Calu3 (cell line): ENCODE data around the gene GMPS. TPM values are rescaled to one million over a fixed set of nuclear protein-coding genes. Genes with fewer than 3 reads are reported as not detected.

Experiments used
- BruUV-seq: library from RNA; stranded (reverse); fragments of 400-500 nt; replicated peaks from 2 replicates; lab custom pipeline; 2021; lab: Mats Ljungman, UMichigan
- CTCF ChIA-PET: fragments of 300-600 bp; sonication (Branson Sonifier 250); formaldehyde crosslinking; loops from one replicate; lab custom pipeline; 2022; ENCODE audit warnings: antibody characterized with exemption; lab: Charles Lee
- DNase-seq: peaks from one replicate; pipeline ENCODE4 v3.0.0; 2022
- H3K27ac Mint-ChIP-seq: one replicate; pipeline ENCODE4 v1.8.0; 2022; ENCODE audit warnings: mixed read lengths; ENCODE audit not compliant: unreplicated experiment
- H3K27me3 Mint-ChIP-seq: one replicate; pipeline ENCODE4 v1.8.0; 2022; ENCODE audit warnings: mixed read lengths; ENCODE audit not compliant: unreplicated experiment
- H3K36me3 Mint-ChIP-seq: one replicate; pipeline ENCODE4 v1.8.0; 2022; ENCODE audit warnings: mild to moderate bottlenecking, moderate library complexity, mixed read lengths; ENCODE audit not compliant: insufficient read depth, unreplicated experiment
- H3K4me1 Mint-ChIP-seq: one replicate; pipeline ENCODE4 v1.8.0; 2022; ENCODE audit warnings: mild to moderate bottlenecking, low read depth, mixed read lengths; ENCODE audit not compliant: unreplicated experiment
- H3K4me3 Mint-ChIP-seq: one replicate; pipeline ENCODE4 v1.8.0; 2022; ENCODE audit warnings: mild to moderate bottlenecking, low read depth, moderate library complexity, mixed read lengths; ENCODE audit not compliant: unreplicated experiment
- H3K9me3 Mint-ChIP-seq: one replicate; pipeline ENCODE4 v1.8.0; 2022; ENCODE audit warnings: low read depth, mixed read lengths; ENCODE audit not compliant: unreplicated experiment
- intact Hi-C: fragments of 100-400 bp; cut with micrococcal nuclease; formaldehyde crosslinking; loops from one replicate; pipeline ENCODE4 v1.10.0; 2022; ENCODE audit not compliant: unreplicated experiment
- total RNA-seq: library from RNA; stranded (reverse); gene quantifications from 2 replicates; pipeline ENCODE4 v1.2.3, GENCODE V29; 2022
- TF ChIP-seq, protein P1 (sequence below): fragments of 200-600 bp; IDR thresholded peaks from one replicate; pipeline ENCODE4 v1.8.0; 2022; ENCODE audit warnings: antibody characterized with exemption; ENCODE audit not compliant: unreplicated experiment

GMPS gene
- total RNA-seq, 1 experiment from 2014 or later: 194 TPM

DNA sequence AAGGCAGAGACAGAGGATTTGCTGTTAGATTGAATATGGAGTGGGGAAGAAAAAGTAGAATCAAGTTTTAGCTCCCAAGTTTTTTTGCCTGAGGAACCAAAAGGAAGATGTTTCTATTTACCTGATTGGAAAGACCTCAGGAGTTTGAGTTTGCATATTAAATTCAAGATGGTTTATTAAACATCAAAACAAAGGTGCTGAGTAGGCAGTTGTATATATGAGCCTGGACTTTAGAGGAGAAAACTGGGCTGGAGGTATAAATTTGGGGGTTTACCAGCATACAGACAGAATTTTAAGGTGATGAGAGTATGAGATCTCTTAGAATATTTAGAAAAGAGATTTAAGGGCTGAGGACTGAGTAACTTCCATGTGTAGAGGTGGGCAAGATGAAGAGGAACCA is 38.2 kb downstream of the GMPS start:
- intact Hi-C loops: no loop called here
- BruUV-seq: no TSS peak
- H3K27ac Mint-ChIP-seq: peak overlapping the region; percentile 14
- no peaks in the 10 kb centered on the region for H3K27me3 Mint-ChIP-seq
- peaks cover 25% of the 10 kb centered on the region for H3K36me3 Mint-ChIP-seq
- CTCF ChIA-PET: no interaction called here
- H3K9me3 Mint-ChIP-seq: no peaks in the 10 kb centered on the region
- DNase-seq: no peak
- TF ChIP-seq, protein P1, sequence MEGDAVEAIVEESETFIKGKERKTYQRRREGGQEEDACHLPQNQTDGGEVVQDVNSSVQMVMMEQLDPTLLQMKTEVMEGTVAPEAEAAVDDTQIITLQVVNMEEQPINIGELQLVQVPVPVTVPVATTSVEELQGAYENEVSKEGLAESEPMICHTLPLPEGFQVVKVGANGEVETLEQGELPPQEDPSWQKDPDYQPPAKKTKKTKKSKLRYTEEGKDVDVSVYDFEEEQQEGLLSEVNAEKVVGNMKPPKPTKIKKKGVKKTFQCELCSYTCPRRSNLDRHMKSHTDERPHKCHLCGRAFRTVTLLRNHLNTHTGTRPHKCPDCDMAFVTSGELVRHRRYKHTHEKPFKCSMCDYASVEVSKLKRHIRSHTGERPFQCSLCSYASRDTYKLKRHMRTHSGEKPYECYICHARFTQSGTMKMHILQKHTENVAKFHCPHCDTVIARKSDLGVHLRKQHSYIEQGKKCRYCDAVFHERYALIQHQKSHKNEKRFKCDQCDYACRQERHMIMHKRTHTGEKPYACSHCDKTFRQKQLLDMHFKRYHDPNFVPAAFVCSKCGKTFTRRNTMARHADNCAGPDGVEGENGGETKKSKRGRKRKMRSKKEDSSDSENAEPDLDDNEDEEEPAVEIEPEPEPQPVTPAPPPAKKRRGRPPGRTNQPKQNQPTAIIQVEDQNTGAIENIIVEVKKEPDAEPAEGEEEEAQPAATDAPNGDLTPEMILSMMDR: no peak
- no peak overlapping the region for H3K4me3 Mint-ChIP-seq
- peaks cover 12% of the 10 kb centered on the region for H3K4me1 Mint-ChIP-seq

GRCh38 chr3:155912090-155912489 is 41.6 kb downstream of the GMPS start:
- Mint-ChIP-seq H3K27ac (peak overlapping the region; percentile 30), H3K36me3 (peaks cover 53% of the 10 kb centered on the region), H3K4me1 (peaks cover 12% of the 10 kb centered on the region), H3K4me3 (no peak overlapping the region), H3K9me3 (no peaks in the 10 kb centered on the region), H3K27me3 (no peaks in the 10 kb centered on the region)
- BruUV-seq: no TSS peak
- TF ChIP-seq, protein P1: no peak
- intact Hi-C loops: no loop called here
- CTCF ChIA-PET: no interaction called here
- no peak for DNase-seq

DNA sequence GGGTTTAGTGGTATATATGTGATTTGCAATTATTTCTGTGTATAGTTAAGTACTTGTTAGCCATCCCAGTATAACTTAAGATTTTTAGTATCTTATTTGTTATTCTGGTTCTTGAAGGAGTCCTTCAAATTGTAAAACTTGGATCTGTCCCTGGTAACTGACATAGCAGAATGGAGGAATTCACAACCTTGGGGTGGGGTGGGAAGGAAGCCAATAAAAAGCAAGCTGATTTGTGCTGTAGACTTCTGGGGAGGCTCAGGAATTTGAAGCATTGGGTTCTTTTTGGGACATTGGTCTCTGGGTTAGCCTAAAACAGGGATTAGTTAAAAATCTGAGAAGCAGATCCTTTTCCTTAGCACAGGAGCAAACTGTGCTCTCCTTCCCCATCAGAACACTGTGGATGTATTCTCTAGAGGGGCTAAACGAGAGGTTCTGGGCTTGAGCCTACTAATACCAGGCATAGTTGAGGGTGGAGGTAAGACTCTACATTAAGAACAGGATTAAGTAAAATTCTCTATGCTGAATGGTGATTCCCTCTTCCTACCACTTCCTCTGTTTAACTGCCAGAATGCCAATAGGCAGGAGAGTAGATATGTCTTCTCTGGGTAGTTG is 42.2 kb downstream of the GMPS start:
- no peak for DNase-seq
- Mint-ChIP-seq H3K36me3 (peaks cover 59% of the 10 kb centered on the region), H3K4me3 (no peak overlapping the region), H3K27ac (peak overlapping the region; percentile 30), H3K27me3 (no peaks in the 10 kb centered on the region), H3K4me1 (peaks cover 8% of the 10 kb centered on the region), H3K9me3 (no peaks in the 10 kb centered on the region)
- no TSS peak for BruUV-seq
- CTCF ChIA-PET: no interaction called here
- intact Hi-C loops: no loop called here
- TF ChIP-seq, protein P1: no peak

DNA sequence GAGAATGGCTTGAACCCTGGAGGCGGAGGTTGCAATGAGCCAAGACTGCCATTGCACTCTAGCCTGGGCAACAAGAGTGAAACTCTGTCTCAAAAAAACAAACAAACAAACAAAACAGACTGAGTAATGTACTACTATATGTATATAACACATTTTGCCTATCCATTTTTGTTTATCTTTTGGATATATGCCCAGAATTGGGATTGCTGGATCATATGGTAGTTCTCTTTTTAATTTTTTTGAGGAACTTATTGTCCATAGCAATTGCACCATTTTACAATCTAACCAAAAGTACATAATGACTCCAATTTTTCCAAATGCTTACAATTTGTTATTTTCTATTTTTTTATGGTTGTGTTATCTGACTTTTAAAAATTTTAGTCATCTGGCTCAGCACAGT is 47.3 kb downstream of the GMPS start:
- H3K9me3 Mint-ChIP-seq: no peaks in the 10 kb centered on the region
- no peak overlapping the region for H3K4me3 Mint-ChIP-seq
- no TSS peak for BruUV-seq
- intact Hi-C loops: no loop called here
- H3K27me3 Mint-ChIP-seq: no peaks in the 10 kb centered on the region
- DNase-seq: no peak
- no peak overlapping the region for H3K27ac Mint-ChIP-seq
- peaks cover 67% of the 10 kb centered on the region for H3K36me3 Mint-ChIP-seq
- TF ChIP-seq, protein P1: no peak
- CTCF ChIA-PET: no interaction called here
- no peaks in the 10 kb centered on the region for H3K4me1 Mint-ChIP-seq
